ENCODE measurements around the gene SLC17A7. TPM values are rescaled to one million over a fixed set of nuclear protein-coding genes. Genes with fewer than 3 reads are reported as not detected.

SLC17A7 gene
- total and polyA plus RNA-seq, 9 donors, result 0.15 to 2.5 (median 0.19) TPM; not detected in 2

- TF ChIP-seq POLR2A (IDR thresholded peaks at IDR 0.05), result no peak
- TF ChIP-seq EP300 (IDR thresholded peaks at IDR 0.05), result no peak
- TF ChIP-seq CTCF (IDR thresholded peaks at IDR 0.05), result no peak
- intact Hi-C loops (cut with DNase I), result no loop called here
- WGBS, 3 donors, result 5 to 7% (median 6%) methylated on average over 48 of the region's 48 CpGs
- no peaks in the 10 kb centered on the region for H3K9me3 ChIP-seq
- H3K27ac ChIP-seq, result no peak overlapping the region
- peak in 2 of 5 donors; percentile 59 to 63 for DNase-seq
- no peaks in the 10 kb centered on the region for H3K4me1 ChIP-seq (ENCODE audit: insufficient read depth)
- H3K4me3 ChIP-seq, result no peak overlapping the region
- H3K27me3 ChIP-seq, result peaks cover 9% of the 10 kb centered on the region
- no peaks in the 10 kb centered on the region for H3K36me3 ChIP-seq
Observed at GRCh38 chr19:49421039-49421877, 20.1 kb downstream of the SLC17A7 start.

DNA sequence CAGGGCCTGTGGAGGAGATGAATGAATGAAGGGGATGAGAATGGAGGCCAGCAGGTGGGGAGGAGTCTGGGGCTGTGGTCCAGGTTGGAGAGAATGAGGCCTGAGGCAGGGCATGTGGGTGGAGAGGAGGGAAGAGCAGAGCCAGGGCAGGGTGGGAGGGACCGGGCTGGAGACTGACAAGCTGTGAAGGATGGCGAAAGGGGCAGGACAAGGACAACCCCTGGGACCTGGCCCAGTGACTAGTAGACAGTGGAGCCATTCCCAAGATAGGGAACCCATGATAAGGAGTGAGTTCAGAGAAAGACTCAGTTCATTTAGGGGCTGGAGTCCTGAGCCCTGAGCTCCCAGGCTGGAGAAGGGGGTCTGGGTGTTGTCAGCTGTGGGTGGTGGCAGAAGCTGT, 21.1 kb downstream of the SLC17A7 start:
- Histone ChIP-seq H3K36me3 (no peaks in the 10 kb centered on the region), H3K27me3 (peaks cover 9% of the 10 kb centered on the region), H3K4me1 (ENCODE audit: insufficient read depth) (no peaks in the 10 kb centered on the region), H3K4me3 (no peak overlapping the region), H3K9me3 (no peaks in the 10 kb centered on the region), H3K27ac (no peak overlapping the region)
- intact Hi-C loops (cut with DNase I), result no loop called here
- TF ChIP-seq EP300 (IDR thresholded peaks at IDR 0.05) (no peak), CTCF (IDR thresholded peaks at IDR 0.05) (no peak), POLR2A (IDR thresholded peaks at IDR 0.05) (no peak)
- no peak for DNase-seq
- WGBS, 3 donors, result 44 to 58% (median 52%) methylated on average over 2 of the region's 2 CpGs

DNA sequence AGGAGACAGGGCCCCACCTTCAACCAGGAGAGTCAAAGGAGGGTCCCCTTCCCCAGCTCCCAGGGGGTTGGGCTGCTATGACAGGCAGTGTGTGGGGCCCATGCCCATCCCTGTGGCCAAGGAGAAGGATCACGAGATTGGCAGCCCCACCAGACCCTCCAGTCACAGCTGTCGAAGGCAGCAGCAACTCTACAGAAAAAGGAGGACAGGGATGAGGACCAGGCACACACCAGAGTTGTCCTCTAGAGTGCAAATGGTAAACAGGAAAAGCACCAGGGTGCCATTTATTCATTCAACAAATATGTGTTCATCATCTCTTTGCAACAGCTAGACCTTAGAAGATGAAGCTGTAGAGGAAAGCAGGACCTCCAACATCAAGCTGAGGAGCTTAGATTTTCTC, 22.2 kb downstream of the SLC17A7 start:
- WGBS, 3 donors, result 75 to 84% (median 76%) methylated on average over 2 of the region's 2 CpGs
- no peak for DNase-seq
- Histone ChIP-seq H3K4me1 (ENCODE audit: insufficient read depth) (no peaks in the 10 kb centered on the region), H3K9me3 (no peaks in the 10 kb centered on the region), H3K4me3 (no peak overlapping the region), H3K36me3 (no peaks in the 10 kb centered on the region), H3K27me3 (peaks cover 9% of the 10 kb centered on the region), H3K27ac (no peak overlapping the region)
- intact Hi-C loops (cut with DNase I), result no loop called here
- TF ChIP-seq POLR2A (IDR thresholded peaks at IDR 0.05) (no peak), EP300 (IDR thresholded peaks at IDR 0.05) (no peak), CTCF (IDR thresholded peaks at IDR 0.05) (no peak)

GRCh38 chr19:49418511-49418910, 22.8 kb downstream of the SLC17A7 start:
- intact Hi-C loops (cut with DNase I), result no loop called here

More at GRCh38 chr19:49418511-49418910, 22.8 kb downstream of the SLC17A7 start:
- Histone ChIP-seq H3K9me3 (no peaks in the 10 kb centered on the region), H3K36me3 (no peaks in the 10 kb centered on the region), H3K4me3 (no peak overlapping the region), H3K27me3 (peaks cover 8% of the 10 kb centered on the region), H3K4me1 (ENCODE audit: insufficient read depth) (no peaks in the 10 kb centered on the region), H3K27ac (no peak overlapping the region)
- DNase-seq, result no peak
- WGBS, 3 donors, result 74 to 80% (median 74%) methylated on average over 5 of the region's 5 CpGs
- TF ChIP-seq POLR2A (IDR thresholded peaks at IDR 0.05) (no peak), CTCF (IDR thresholded peaks at IDR 0.05) (no peak), EP300 (IDR thresholded peaks at IDR 0.05) (no peak)

Measured in ovary (tissue), 9 donors.